Glutamatergic neuron (in vitro differentiated cells): Measurements from ENCODE around the gene CLNK. TPM values are rescaled to one million over a fixed set of nuclear protein-coding genes. Genes with fewer than 3 reads are reported as not detected.

Experiments
- DNase-seq: peaks from one replicate; pipeline ENCODE4 v3.0.0; 2022
- H3K27ac Mint-ChIP-seq: one replicate; pipeline ENCODE4 v1.8.0; 2020; ENCODE audit warnings: mild to moderate bottlenecking, mixed read lengths, inconsistent platforms; ENCODE audit not compliant: unreplicated experiment
- H3K27me3 Mint-ChIP-seq: one replicate; pipeline ENCODE4 v1.8.0; 2020; ENCODE audit warnings: mild to moderate bottlenecking, moderate library complexity, mixed read lengths, inconsistent platforms; ENCODE audit not compliant: unreplicated experiment
- H3K36me3 Mint-ChIP-seq: one replicate; pipeline ENCODE4 v1.8.0; 2020; ENCODE audit warnings: mild to moderate bottlenecking, mixed read lengths, inconsistent platforms; ENCODE audit not compliant: unreplicated experiment
- H3K4me1 Mint-ChIP-seq: one replicate; pipeline ENCODE4 v1.8.0; 2020; ENCODE audit warnings: mild to moderate bottlenecking, low read depth, mixed read lengths, inconsistent platforms; ENCODE audit not compliant: unreplicated experiment
- H3K4me3 Mint-ChIP-seq: one replicate; pipeline ENCODE4 v1.8.0; 2020; ENCODE audit warnings: mild to moderate bottlenecking, mixed read lengths, inconsistent platforms; ENCODE audit not compliant: unreplicated experiment
- H3K9me3 Mint-ChIP-seq: one replicate; pipeline ENCODE4 v1.8.0; 2020; ENCODE audit warnings: mild to moderate bottlenecking, moderate library complexity, mixed read lengths, inconsistent platforms; ENCODE audit not compliant: unreplicated experiment
- CTCF ChIP-seq: fragments of 200-600 bp; sonication (generic); IDR thresholded peaks from one replicate; pipeline ENCODE4 v1.5.0; 2021; ENCODE audit not compliant: partially characterized antibody, unreplicated experiment
- total RNA-seq: library from RNA; stranded (reverse); fragmentation: NEBNext Ultra II Directional; extraction: Animal tissue kit (Norgen Biotek cat#: 25700); gene quantifications from one replicate; pipeline ENCODE4 v1.2.1, GENCODE V29; 2021; ENCODE audit not compliant: unreplicated experiment

The CLNK gene
- total RNA-seq, 1 donor from 2014 or later: not detected

GRCh38 chr4:10565166-10565780 is 119.3 kb downstream of the CLNK start:
- no peak overlapping the region for H3K4me3 Mint-ChIP-seq
- no peak for DNase-seq
- no peak overlapping the region for H3K27ac Mint-ChIP-seq
- H3K27me3 Mint-ChIP-seq: peaks cover 3% of the 10 kb centered on the region
- H3K36me3 Mint-ChIP-seq: no peaks in the 10 kb centered on the region
- H3K4me1 Mint-ChIP-seq: no peaks in the 10 kb centered on the region
- no peaks in the 10 kb centered on the region for H3K9me3 Mint-ChIP-seq
- TF ChIP-seq CTCF: no peak

GRCh38 chr4:10554694-10555093 is 129.9 kb downstream of the CLNK start:
- Mint-ChIP-seq H3K4me1 (no peaks in the 10 kb centered on the region), H3K4me3 (no peak overlapping the region), H3K27me3 (no peaks in the 10 kb centered on the region), H3K27ac (no peak overlapping the region), H3K36me3 (no peaks in the 10 kb centered on the region), H3K9me3 (no peaks in the 10 kb centered on the region)
- DNase-seq: peak; percentile 48
- TF ChIP-seq CTCF: peak; percentile 81

GRCh38 chr4:10554121-10554520 is 130.4 kb downstream of the CLNK start:
- Mint-ChIP-seq H3K36me3 (no peaks in the 10 kb centered on the region), H3K4me1 (no peaks in the 10 kb centered on the region), H3K27me3 (no peaks in the 10 kb centered on the region), H3K9me3 (no peaks in the 10 kb centered on the region), H3K4me3 (no peak overlapping the region), H3K27ac (no peak overlapping the region)
- no peak for TF ChIP-seq CTCF
- no peak for DNase-seq

GRCh38 chr4:10552591-10553280 is 131.8 kb downstream of the CLNK start:
- Mint-ChIP-seq H3K4me3 (no peak overlapping the region), H3K4me1 (no peaks in the 10 kb centered on the region), H3K9me3 (no peaks in the 10 kb centered on the region), H3K27me3 (no peaks in the 10 kb centered on the region), H3K36me3 (no peaks in the 10 kb centered on the region), H3K27ac (no peak overlapping the region)
- no peak for DNase-seq
- TF ChIP-seq CTCF: no peak

GRCh38 chr4:10535912-10536311 is 148.7 kb downstream of the CLNK start:
- Mint-ChIP-seq H3K27ac (no peak overlapping the region), H3K4me3 (no peak overlapping the region), H3K27me3 (no peaks in the 10 kb centered on the region), H3K36me3 (no peaks in the 10 kb centered on the region), H3K4me1 (no peaks in the 10 kb centered on the region), H3K9me3 (no peaks in the 10 kb centered on the region)
- TF ChIP-seq CTCF: no peak
- no peak for DNase-seq
